GM19043 (cell line): ENCODE data around the gene SCAI.
"Not testable (repeated sequence)": the region's sequence is repeated elsewhere in the genome, so short reads cannot be mapped to it uniquely, and the experiment has no call there.

Source experiments
- ATAC-seq: cut with Tn5 transposase; IDR thresholded peaks from one replicate; pipeline ENCODE4 v1.9.1; 2021; ENCODE audit warnings: low read depth; ENCODE audit not compliant: unreplicated experiment

Gene SCAI

GRCh38 chr9:125043148-125043547 is 100.2 kb downstream of the SCAI start:
- no peak for ATAC-seq

- ATAC-seq: no peak
Measured at GRCh38 chr9:125038166-125038565, 105.2 kb downstream of the SCAI start.

- no peak for ATAC-seq
Measured at GRCh38 chr9:125028041-125028440, 115.3 kb downstream of the SCAI start.

GRCh38 chr9:125024917-125025316 is 118.4 kb downstream of the SCAI start:
- ATAC-seq: no peak

- ATAC-seq: no peak
Measured at GRCh38 chr9:125021069-125021468, 122.3 kb downstream of the SCAI start.

GRCh38 chr9:125015655-125016054 is 127.7 kb downstream of the SCAI start:
- ATAC-seq: not testable (repeated sequence)

- ATAC-seq: not testable (repeated sequence)
Measured at GRCh38 chr9:125012013-125012412, 131.3 kb downstream of the SCAI start.

GRCh38 chr9:125008599-125008998 is 134.7 kb downstream of the SCAI start:
- no peak for ATAC-seq

- ATAC-seq: no peak
Measured at GRCh38 chr9:125003332-125003731, 140.0 kb downstream of the SCAI start.

- ATAC-seq: no peak
Measured at GRCh38 chr9:124983698-124984097, 159.6 kb downstream of the SCAI start.

- no peak for ATAC-seq
Measured at GRCh38 chr9:124980431-124980830, 162.9 kb downstream of the SCAI start.

- no peak for ATAC-seq
Measured at GRCh38 chr9:124975131-124975530, 168.2 kb downstream of the SCAI start.

- ATAC-seq: no peak
Measured at GRCh38 chr9:124973807-124974206, 169.5 kb downstream of the SCAI start.

- ATAC-seq: no peak
Measured at GRCh38 chr9:124972241-124972770, 171.0 kb downstream of the SCAI start.

- no peak for ATAC-seq
Measured at GRCh38 chr9:124969401-124969800, 173.9 kb downstream of the SCAI start.

GRCh38 chr9:124968238-124968637 is 175.1 kb downstream of the SCAI start:
- no peak for ATAC-seq

GRCh38 chr9:124965775-124966568 is 177.4 kb downstream of the SCAI start:
- not testable (repeated sequence) for ATAC-seq

GRCh38 chr9:124964604-124965003 is 178.7 kb downstream of the SCAI start:
- ATAC-seq: no peak

GRCh38 chr9:124964056-124964455 is 179.3 kb downstream of the SCAI start:
- ATAC-seq: no peak

GRCh38 chr9:124960409-124960752 is 182.9 kb downstream of the SCAI start:
- ATAC-seq: no peak

GRCh38 chr9:124959671-124960408 is 183.5 kb downstream of the SCAI start:
- not testable (repeated sequence) for ATAC-seq

GRCh38 chr9:124954255-124954654 is 189.1 kb downstream of the SCAI start:
- no peak for ATAC-seq
